ENCODE data around the gene MINK1.

The MINK1 gene

DNA sequence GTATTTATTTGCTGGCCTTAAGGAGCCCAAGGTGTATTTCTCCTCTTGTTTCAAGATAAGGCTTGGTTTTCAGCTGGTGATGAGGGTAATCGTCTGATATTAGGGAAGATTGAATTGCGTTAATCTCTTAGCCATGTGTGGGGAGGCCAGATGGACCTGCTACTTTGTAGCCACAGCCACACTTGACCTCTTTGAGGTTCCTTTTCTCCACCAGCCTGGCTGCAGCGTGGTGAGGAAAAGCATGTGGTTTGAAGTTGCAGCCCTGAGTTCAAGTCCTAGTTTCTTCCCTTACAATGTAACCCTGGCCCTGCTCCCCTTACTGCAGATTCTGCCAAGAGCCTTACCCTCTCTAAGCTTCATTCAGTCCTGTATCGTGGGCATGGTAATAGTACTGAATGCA is 3.1 kb downstream of the MINK1 start:
- TF ChIP-seq, protein P1, sequence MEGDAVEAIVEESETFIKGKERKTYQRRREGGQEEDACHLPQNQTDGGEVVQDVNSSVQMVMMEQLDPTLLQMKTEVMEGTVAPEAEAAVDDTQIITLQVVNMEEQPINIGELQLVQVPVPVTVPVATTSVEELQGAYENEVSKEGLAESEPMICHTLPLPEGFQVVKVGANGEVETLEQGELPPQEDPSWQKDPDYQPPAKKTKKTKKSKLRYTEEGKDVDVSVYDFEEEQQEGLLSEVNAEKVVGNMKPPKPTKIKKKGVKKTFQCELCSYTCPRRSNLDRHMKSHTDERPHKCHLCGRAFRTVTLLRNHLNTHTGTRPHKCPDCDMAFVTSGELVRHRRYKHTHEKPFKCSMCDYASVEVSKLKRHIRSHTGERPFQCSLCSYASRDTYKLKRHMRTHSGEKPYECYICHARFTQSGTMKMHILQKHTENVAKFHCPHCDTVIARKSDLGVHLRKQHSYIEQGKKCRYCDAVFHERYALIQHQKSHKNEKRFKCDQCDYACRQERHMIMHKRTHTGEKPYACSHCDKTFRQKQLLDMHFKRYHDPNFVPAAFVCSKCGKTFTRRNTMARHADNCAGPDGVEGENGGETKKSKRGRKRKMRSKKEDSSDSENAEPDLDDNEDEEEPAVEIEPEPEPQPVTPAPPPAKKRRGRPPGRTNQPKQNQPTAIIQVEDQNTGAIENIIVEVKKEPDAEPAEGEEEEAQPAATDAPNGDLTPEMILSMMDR (IDR thresholded peaks at IDR 0.05), result no peak

DNA sequence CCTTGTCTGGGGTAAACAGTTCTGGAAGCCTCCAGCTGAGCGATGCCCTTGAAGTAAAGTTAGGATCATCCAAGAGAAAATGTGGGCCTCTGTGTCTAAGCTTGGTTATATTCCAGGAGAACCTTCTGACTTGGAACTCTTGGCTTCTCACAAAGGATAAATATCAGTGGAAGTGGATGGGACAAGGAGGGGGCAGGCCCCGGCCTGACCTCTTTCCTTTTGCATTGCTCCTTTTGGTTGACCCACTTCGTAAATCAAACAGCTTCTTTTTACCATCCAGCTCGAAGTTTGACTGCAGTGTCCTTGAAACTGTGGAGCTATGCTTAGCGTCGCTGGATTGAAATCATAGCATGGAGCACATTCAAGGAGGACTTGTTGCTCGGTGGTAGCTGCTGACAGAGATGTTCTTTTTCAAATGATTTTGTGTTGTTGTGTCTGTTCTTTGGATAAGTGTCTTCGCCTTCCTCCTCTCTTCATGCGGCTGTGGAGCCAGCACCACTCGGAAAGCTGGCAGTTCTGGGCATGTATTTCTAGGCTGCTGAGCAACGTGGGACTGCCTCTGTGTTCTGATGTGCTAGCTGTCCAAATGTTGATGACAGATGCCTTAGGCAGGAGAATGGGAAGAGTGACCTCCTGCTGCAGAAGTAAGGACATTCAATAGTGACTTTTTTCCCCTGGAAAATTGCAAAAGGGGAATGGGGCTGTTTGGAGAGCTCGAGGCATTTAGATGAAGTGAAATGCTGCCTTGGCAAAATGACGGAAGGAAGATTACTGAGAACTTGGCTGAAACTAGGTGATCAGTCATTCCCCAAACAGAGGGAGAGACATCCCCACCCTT is 4.5 kb downstream of the MINK1 start:
- TF ChIP-seq, protein P1 (IDR thresholded peaks at IDR 0.05), result no peak

DNA sequence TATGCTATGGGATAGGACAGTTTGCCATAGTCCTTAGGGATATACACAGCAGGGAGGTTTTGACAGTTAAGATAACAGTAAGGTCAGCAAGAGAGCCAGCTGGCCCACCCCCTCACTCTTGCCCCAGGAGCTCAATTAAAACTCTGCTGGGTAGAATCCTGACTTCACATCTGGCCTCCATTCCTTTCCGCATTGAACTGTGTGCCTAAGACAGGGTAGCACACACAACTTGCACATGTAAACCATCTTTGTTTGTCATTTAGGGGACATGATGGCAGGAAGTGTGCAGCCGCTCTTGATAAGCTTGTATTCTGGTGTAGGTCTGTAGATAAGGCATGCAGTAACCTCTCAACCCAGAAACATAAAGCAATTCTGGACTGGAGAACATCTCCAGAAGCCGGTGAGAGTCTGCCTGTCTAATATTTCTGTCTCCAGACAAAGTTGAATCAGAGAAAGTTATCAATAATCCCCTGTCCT is 5.2 kb downstream of the MINK1 start:
- TF ChIP-seq, protein P1 (IDR thresholded peaks at IDR 0.05), result no peak

DNA sequence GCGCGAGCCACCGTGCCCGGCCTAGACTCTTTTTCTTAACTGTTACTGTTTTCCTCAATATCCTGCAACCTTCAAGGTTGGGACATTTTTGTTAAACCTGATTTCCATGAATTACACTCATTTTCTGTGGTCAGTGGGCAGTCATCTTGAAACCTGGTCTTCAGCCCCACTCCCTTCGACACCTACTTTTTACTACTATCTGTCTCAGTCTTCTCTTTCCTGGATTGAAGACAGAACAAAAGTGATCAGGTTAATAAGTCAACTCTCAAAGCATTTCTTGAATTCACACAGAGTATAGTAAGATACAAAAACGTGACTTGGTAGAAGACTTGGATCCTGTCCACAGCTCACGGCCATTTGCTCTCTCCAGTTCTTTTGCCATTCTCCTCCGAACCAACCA is 6.1 kb downstream of the MINK1 start:
- TF ChIP-seq, protein P1 (IDR thresholded peaks at IDR 0.05), result no peak

DNA sequence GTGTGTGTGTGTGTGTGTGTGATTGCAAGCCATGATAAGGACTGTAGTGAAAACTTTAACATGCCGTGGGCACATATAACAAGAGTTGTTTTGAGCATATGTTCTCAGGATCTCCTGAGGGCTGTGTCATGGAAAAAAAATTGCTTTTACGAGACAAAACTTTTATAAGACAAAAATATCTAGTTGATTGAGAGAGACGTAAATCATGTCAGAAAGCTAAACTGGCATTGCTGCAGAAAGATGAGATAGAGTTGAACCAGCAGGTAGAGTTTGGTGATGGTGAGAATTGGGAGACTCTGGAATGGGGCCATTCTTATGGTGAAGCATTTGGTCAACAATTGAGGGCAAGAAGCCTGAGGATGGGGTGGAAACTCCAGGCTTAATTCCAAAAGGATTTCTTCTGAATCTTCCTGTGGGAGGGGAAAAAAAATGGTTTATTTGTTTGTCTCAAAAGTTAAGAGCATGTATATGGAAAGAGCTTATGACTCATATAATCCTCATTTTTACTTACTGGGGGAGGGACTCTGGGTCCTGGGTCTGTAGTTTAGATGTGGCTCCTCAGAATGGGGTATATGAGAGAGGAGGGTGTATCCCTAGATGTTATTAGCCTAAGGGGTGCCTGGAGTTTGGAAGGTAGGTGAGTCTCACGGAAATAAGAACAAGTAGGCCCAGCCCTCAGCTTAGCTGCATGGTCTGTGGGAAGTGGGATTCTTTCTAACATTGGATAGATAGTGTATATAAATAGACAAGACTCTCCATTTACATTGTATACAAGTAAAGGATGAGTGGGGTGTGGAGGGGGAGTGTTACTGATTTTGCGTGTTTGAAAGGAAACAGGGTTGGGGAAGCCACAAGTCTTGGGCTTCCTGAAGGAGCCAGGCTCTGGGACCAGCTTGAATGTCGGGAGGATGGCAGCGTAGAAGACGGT is 7.1 kb downstream of the MINK1 start:
- TF ChIP-seq, protein P1 (IDR thresholded peaks at IDR 0.05), result no peak

DNA sequence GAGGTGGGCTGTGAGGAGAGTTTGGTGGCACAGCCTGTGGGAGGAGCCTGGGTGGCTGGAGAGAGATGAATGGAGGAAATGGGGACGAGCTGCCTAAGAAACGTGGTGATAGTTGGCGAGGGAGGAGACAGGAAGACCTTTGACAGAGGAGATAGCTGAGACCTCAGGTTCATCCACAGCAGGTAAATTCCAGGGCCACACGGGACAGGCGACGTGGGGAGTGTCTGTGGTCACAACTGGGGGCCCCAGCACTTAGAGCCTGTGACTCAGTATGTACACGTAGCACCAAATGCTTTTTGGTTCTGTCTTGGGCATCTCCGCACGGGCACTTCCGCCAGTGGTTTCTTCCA is 7.7 kb downstream of the MINK1 start:
- TF ChIP-seq, protein P1 (IDR thresholded peaks at IDR 0.05), result no peak

DNA sequence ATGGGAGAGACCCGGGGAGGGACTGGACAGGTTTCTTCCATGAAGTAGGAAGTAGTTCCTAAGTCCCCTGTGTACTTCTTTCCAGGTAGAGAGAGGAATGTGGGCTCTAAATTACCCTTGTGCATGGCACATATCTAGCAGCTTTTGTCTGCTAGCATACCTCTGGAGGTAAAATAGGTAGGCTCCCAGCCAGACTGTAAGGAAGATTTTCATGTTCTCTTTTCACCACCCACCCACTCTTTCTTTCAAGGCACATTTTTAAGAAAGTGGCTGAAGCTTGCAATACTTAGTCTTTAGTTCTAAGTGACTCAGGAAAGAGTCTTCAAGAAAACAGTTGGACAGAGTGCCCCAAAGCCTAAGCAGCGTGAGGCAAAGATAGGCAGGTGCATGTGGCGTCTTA is 9.2 kb downstream of the MINK1 start:
- TF ChIP-seq, protein P1 (IDR thresholded peaks at IDR 0.05), result no peak
